GM12891 (cell line): Measurements from ENCODE around the gene LFNG.
A peak's percentile ranks its signal among the peaks of the same experiment; 100 is the strongest.

Experiments used
- DNase-seq: peaks from one replicate; pipeline ENCODE4 v3.0.0; 2011; ENCODE audit warnings: low spot score; ENCODE audit not compliant: insufficient read length
- FAIRE-seq: peaks from 2 replicates; lab custom pipeline; 2011; peaks lifted over from hg19 to GRCh38; lab: Jason Lieb, UNC
- PAX5 ChIP-seq: IDR thresholded peaks from 2 replicates; pipeline ENCODE4 v1.6.1; 2011; ENCODE audit warnings: low read length, moderate library complexity, mild to moderate bottlenecking; ENCODE audit not compliant: insufficient read depth, severe bottlenecking
- POLR2A ChIP-seq: IDR thresholded peaks from 2 replicates; pipeline ENCODE4 v1.6.1; 2011; ENCODE audit warnings: low read depth, low read length, control low read depth
- POLR2AphosphoS5 ChIP-seq: IDR thresholded peaks from 2 replicates; pipeline ENCODE4 v1.6.1; 2011; ENCODE audit warnings: low read depth, low read length, control low read depth
- POU2F2 ChIP-seq: IDR thresholded peaks from 2 replicates; pipeline ENCODE4 v1.6.1; 2011; ENCODE audit warnings: low read depth, mild to moderate bottlenecking, control low read depth, low read length, moderate library complexity
- SPI1 ChIP-seq: IDR thresholded peaks from 2 replicates; pipeline ENCODE4 v1.6.1; 2011; ENCODE audit warnings: low read depth, low read length, control low read depth
- TAF1 ChIP-seq: IDR thresholded peaks from 2 replicates; pipeline ENCODE4 v1.6.1; 2011; ENCODE audit warnings: low read depth, low read length, control low read depth

LFNG gene

GRCh38 chr7:2523461-2523936 lies 3.9 kb downstream of the LFNG start:
- FAIRE-seq (no peak), DNase-seq (no peak)
- no peak for TF ChIP-seq POLR2A
- TF ChIP-seq PAX5: no peak
- no peak for TF ChIP-seq POLR2AphosphoS5
- TF ChIP-seq SPI1: no peak
- TF ChIP-seq POU2F2: no peak
- TF ChIP-seq TAF1: no peak

GRCh38 chr7:2523941-2524807 lies 4.6 kb downstream of the LFNG start:
- FAIRE-seq (no peak), DNase-seq (no peak)
- TF ChIP-seq PAX5 (no peak), SPI1 (no peak), POLR2A (no peak)

DNA sequence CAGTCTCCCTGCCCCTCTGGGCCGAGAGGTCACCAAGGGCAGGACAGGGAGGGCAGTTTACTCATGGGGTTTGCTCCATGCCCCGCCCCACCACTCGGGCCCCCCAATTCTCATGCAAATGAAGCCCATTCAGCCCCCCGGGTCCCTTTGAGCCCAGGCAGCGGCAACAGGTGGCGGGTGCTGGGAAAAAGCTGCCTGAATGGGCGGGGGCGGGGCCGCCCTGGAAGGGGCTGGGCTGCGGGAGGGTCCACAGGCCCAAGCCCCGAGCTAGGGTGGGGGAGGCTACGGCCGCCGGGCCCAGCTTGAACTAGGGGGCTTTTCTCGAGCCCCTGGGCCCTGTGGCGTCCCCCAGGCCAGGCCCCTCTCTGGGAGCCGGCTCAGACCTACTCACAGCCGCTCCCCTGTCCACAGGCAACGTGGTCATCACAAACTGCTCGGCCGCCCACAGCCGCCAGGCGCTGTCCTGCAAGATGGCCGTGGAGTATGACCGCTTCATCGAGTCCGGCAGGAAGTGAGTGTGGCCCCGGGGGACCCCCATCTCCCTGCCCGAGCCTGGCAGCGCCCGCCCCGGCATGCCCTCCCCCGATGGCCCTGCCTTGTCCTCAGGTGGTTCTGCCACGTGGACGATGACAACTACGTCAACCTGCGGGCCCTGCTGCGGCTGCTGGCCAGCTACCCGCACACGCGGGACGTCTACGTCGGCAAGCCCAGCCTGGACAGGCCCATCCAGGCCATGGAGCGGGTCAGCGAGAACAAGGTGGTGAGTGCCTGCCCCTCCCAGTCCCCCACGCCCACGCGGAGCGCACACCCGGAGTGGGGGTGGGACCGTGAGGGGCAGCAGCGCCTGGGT lies 5.5 kb downstream of the LFNG start:
- DNase-seq: no peak
- no peak for TF ChIP-seq POU2F2
- TF ChIP-seq PAX5: no peak
- no peak for TF ChIP-seq SPI1
- TF ChIP-seq TAF1: no peak
- TF ChIP-seq POLR2AphosphoS5: no peak
- TF ChIP-seq POLR2A: no peak
- no peak for FAIRE-seq

- no peak for FAIRE-seq
- TF ChIP-seq TAF1 (no peak), SPI1 (no peak)
- DNase-seq: no peak
Measured at GRCh38 chr7:2525658-2526630, 6.4 kb downstream of the LFNG start.

DNA sequence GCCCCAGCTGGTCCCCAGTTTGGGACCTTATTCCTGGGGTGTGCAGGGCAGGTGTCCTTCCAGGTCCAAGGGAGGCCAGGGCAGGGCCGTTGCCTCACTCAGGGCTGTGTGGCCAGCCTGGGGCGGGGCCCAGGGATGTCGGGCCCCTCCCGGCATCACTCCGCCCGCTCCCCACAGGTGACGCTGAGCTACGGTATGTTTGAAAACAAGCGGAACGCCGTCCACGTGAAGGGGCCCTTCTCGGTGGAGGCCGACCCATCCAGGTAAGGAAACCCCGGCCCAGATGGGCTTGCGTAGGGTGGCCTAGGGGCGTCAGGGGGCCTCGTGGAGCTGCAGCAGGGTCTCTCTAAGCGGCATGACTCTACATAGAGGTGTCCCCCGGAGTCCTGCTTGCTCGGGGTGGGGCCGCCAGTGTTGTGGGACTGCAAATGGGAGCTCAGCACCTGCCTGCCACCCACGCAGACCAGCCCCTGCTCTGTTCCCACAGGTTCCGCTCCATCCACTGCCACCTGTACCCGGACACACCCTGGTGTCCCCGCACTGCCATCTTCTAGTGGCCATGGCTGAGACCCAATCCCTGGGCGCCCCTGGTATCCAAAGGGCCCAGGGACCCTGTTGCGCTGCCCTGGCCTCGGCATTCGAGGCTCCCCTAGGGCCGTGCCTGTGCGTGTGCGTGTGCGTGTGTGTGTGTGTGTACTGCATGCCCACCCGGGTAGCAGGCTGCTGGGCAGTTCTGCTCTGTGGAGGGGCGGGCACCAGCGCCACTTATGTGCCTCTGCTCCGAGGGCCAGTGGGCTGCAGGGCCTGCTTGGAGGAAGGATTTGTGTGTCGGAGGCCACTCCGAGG lies 7.3 kb downstream of the LFNG start:
- TF ChIP-seq TAF1: no peak
- no peak for TF ChIP-seq SPI1
- no peak for TF ChIP-seq POU2F2
- no peak for TF ChIP-seq POLR2AphosphoS5
- no peak for TF ChIP-seq POLR2A
- TF ChIP-seq PAX5: no peak
- DNase-seq: no peak
- no peak for FAIRE-seq

DNA sequence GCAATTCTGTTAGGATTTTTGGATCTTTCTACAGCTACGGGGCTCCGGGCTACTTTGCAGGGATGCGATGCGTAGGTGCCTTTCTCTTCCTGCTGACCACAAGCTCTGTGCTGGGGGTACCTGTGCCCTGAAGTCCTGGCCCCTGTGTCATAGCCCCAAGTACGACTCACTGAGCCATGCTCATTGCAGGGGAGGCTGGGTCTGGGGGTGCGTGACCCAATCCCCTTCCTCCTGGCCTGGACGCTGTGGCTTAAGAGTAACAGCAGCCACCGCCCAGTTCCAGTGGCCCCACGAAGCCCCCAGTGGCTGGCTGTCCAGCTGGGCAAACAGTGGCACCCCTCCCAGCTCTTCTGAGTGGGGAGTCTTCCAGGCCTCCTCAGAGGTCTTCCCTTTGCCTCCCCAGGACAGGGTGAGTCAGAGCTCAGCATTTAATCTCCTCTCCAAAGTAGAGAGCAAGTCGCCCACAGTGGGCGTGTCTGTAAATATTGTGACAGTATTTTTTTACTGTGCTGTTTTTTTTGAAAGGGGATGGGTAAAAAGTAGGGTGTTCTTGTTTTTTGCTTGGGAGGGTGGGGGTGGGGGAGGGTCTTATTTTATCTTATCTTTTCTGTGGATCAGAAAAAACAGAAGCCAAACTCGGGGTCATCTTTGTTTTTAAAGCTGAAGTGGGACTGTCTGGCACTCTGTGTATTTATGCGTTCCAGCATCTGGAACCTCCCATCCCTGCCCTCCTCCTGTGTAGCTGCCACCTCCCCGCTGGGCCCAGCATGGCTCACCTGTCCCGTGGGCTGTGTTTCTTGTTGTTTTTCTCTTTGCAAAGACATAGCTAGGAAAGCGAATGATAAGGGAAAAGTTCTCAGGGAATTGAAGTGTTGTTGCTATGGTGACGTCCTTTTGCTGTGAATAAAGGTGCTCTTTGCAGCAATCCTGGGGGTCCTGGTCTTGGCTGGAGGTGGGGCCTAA lies 8.2 kb downstream of the LFNG start:
- no peak for DNase-seq
- no peak for TF ChIP-seq POU2F2
- FAIRE-seq: no peak

DNA sequence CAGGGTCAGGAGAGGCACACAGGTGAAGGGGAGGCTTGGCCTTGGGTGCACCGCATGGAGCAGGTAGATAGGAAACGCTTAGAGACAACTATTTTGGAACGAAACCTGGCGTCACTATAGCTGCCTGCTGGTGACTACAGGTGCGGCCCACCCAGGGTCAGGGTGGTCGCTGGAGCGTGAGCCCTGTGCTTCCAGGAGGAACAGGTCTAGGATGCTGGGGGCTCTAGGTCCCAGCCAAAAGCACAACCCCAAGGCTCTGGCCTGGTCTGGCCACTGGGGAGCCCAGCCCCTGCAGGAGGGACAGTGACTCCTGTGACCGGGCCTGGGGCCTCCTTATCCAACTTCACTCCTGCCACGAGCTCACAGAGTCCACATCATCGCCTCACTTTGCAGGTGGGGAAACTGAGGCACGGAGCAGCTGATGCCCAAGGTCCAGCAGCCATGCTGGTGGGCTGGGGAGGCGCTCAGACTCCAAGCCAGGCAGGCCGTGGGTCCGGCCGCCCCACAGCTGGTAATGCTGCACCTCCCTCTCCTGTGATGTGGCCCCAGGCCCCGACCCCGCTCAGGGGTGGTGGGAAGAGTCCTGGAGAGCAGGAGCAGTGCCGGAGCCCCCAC lies 9.0 kb downstream of the LFNG start:
- FAIRE-seq (peak; percentile 33), DNase-seq (no peak)
- TF ChIP-seq POLR2A: no peak
- no peak for TF ChIP-seq POLR2AphosphoS5
- TF ChIP-seq SPI1: no peak
- no peak for TF ChIP-seq POU2F2
- no peak for TF ChIP-seq PAX5
- no peak for TF ChIP-seq TAF1
